ENCODE results near the gene THUMPD3. TPM values are rescaled to one million over a fixed set of nuclear protein-coding genes. Genes with fewer than 3 reads are reported as not detected.

THUMPD3 gene
- total and polyA plus RNA-seq, 9 of the 15 experiments (the other 6 are each of a cell fraction or from before 2014, with no cell fraction given), result 58.3 to 132 (median 113) TPM

DNA sequence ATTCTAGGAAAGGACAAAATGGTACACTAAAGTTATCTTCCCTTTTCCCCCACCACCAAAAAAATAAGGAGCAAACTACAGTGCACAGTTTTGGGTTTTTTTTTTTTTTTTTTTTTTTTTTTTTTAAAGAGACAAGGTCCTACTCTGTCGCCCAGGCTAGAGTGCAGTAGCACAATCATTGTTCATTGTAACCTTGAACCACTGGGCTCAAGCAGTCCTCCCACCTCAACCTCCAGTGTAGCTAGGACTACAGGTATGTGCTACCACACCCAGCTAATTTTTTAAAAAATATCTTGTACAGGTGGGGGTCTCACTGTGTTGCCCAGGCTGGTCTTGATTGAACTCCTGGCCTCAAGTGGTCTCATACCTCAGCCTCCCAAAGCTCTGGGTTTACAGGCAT is 49.4 kb downstream of the THUMPD3 start:
- BruUV-seq (replicated peaks), result no TSS peak
- WGBS (ENCODE audit: insufficient coverage, low coverage, missing lambda C conversion rate), result 75% methylated on average over 1 of the region's 1 CpG
- TF ChIP-seq RBM25 (IDR thresholded peaks at IDR 0.05; ENCODE audit: low read depth, low read length, severe bottlenecking) (peak; percentile 16), ZNF121 (CRISPR knock-in tag; conservative IDR thresholded peaks at IDR 0.05) (peak; percentile 67), DDX20 (tag; IDR thresholded peaks at IDR 0.05; ENCODE audit: low read depth) (no peak), ZFP1 (CRISPR knock-in tag; IDR thresholded peaks at IDR 0.05) (no peak), ARHGAP35 (IDR thresholded peaks at IDR 0.05; ENCODE audit: partially characterized antibody) (no peak), EWSR1 (IDR thresholded peaks at IDR 0.05; ENCODE audit: borderline replicate concordance, low read depth, partially characterized antibody) (no peak), CBX1 (IDR thresholded peaks at IDR 0.05; ENCODE audit: low read depth) (no peak), GABPB1 (CRISPR knock-in tag; IDR thresholded peaks at IDR 0.05) (no peak), ZNF217 (CRISPR knock-in tag; IDR thresholded peaks at IDR 0.05) (no peak), NELFE (IDR thresholded peaks at IDR 0.05; ENCODE audit: insufficient read depth, insufficient read length) (no peak), ZNF431 (CRISPR knock-in tag; IDR thresholded peaks at IDR 0.05) (no peak), ZNF146 (CRISPR knock-in tag; IDR thresholded peaks at IDR 0.05; ENCODE audit: unreplicated experiment) (no peak), ZNF384 (IDR thresholded peaks at IDR 0.05; ENCODE audit: low read depth, low read length) (peak; percentile 72)
- TF ChIP-seq, protein P1, sequence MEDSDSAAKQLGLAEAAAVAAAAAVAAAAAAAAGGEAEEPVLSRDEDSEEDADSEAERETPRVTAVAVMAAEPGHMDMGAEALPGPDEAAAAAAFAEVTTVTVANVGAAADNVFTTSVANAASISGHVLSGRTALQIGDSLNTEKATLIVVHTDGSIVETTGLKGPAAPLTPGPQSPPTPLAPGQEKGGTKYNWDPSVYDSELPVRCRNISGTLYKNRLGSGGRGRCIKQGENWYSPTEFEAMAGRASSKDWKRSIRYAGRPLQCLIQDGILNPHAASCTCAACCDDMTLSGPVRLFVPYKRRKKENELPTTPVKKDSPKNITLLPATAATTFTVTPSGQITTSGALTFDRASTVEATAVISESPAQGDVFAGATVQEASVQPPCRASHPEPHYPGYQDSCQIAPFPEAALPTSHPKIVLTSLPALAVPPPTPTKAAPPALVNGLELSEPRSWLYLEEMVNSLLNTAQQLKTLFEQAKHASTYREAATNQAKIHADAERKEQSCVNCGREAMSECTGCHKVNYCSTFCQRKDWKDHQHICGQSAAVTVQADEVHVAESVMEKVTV (CRISPR knock-in tag; IDR thresholded peaks at IDR 0.05), result no peak
- TF ChIP-seq, protein P2, sequence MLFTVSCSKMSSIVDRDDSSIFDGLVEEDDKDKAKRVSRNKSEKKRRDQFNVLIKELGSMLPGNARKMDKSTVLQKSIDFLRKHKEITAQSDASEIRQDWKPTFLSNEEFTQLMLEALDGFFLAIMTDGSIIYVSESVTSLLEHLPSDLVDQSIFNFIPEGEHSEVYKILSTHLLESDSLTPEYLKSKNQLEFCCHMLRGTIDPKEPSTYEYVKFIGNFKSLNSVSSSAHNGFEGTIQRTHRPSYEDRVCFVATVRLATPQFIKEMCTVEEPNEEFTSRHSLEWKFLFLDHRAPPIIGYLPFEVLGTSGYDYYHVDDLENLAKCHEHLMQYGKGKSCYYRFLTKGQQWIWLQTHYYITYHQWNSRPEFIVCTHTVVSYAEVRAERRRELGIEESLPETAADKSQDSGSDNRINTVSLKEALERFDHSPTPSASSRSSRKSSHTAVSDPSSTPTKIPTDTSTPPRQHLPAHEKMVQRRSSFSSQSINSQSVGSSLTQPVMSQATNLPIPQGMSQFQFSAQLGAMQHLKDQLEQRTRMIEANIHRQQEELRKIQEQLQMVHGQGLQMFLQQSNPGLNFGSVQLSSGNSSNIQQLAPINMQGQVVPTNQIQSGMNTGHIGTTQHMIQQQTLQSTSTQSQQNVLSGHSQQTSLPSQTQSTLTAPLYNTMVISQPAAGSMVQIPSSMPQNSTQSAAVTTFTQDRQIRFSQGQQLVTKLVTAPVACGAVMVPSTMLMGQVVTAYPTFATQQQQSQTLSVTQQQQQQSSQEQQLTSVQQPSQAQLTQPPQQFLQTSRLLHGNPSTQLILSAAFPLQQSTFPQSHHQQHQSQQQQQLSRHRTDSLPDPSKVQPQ (CRISPR knock-in tag; IDR thresholded peaks at IDR 0.05; ENCODE audit: borderline replicate concordance), result no peak
- TF ChIP-seq, protein P3, sequence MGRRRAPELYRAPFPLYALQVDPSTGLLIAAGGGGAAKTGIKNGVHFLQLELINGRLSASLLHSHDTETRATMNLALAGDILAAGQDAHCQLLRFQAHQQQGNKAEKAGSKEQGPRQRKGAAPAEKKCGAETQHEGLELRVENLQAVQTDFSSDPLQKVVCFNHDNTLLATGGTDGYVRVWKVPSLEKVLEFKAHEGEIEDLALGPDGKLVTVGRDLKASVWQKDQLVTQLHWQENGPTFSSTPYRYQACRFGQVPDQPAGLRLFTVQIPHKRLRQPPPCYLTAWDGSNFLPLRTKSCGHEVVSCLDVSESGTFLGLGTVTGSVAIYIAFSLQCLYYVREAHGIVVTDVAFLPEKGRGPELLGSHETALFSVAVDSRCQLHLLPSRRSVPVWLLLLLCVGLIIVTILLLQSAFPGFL (CRISPR knock-in tag; IDR thresholded peaks at IDR 0.05), result no peak
- TF ChIP-seq, protein P4, sequence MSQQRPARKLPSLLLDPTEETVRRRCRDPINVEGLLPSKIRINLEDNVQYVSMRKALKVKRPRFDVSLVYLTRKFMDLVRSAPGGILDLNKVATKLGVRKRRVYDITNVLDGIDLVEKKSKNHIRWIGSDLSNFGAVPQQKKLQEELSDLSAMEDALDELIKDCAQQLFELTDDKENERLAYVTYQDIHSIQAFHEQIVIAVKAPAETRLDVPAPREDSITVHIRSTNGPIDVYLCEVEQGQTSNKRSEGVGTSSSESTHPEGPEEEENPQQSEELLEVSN (IDR thresholded peaks at IDR 0.05; ENCODE audit: borderline replicate concordance in 1 of 2, extremely low read depth in 1 of 2, insufficient read depth in 1 of 2, insufficient read length in 1 of 2, low read depth in 1 of 2, low read length in 1 of 2, poor library complexity in 1 of 2, severe bottlenecking in 1 of 2), result no peak

More for the DNA sequence above, 49.4 kb downstream of the THUMPD3 start:
- Histone ChIP-seq H3K9me3 (replicated peaks; ENCODE audit: control insufficient read depth, insufficient read depth, low read depth, low read length) (no peaks in the 10 kb centered on the region), H3K36me3 (ENCODE audit: control insufficient read depth, insufficient read depth, low read length) (peaks cover 27% of the 10 kb centered on the region), H3K27me3 (ENCODE audit: control insufficient read depth in 2 of 2, insufficient read depth in 2 of 2, low read length in 2 of 2) (no peaks in the 10 kb centered on the region), H3K27ac (ENCODE audit: extremely low read depth, low read depth, low read length) (no peak overlapping the region), H3K4me3 (no peak overlapping the region), H3K4me1 (replicated peaks in 1 of 2; ENCODE audit: control insufficient read depth in 2 of 2, insufficient read depth in 2 of 2, low read length in 2 of 2) (peaks cover 4 to 40% of the 10 kb centered on the region in 2 experiments), H3K9me1 (ENCODE audit: control insufficient read depth, insufficient read depth, low read length) (no peaks in the 10 kb centered on the region), H3K9ac (ENCODE audit: insufficient read depth in 1 of 2, low read depth in 2 of 2, low read length in 2 of 2) (no peak overlapping the region), H4K20me1 (replicated peaks; ENCODE audit: control insufficient read depth, insufficient read depth, low read length) (peaks cover 30% of the 10 kb centered on the region), H3K4me2 (ENCODE audit: insufficient read depth, low read length) (no peak overlapping the region), H3K79me2 (ENCODE audit: control insufficient read depth, insufficient read depth, low read length) (peaks cover 100% of the 10 kb centered on the region), H2AFZ (ENCODE audit: low read depth, low read length) (no peak overlapping the region)
- DNase-seq (ENCODE audit: extremely low read depth in 1 of 4, low spot score in 3 of 4) (no peak), ATAC-seq (peak; percentile 7; the same call in 1 of the 3 replicates), FAIRE-seq (no peak)
- CTCF ChIA-PET (ENCODE audit: low intra/inter-chr PET ratio), result no interaction called here
- intact Hi-C loops (cut with micrococcal nuclease) (no loop called here), in situ Hi-C loops (cut with MboI) (no loop called here)
- POLR2A ChIA-PET, result interaction anchor here (0.7 to 1.1 kb wide), 2 partner anchors 10 to 16 kb away, joined by 3 to 9 read pairs; no protein-coding TSS in a partner anchor
